Ovary (tissue), 9 donors: ENCODE measurements around the gene GLI3. TPM values are rescaled to one million over a fixed set of nuclear protein-coding genes. Genes with fewer than 3 reads are reported as not detected.

Source experiments
- DNase-seq, 5 donors: peaks; one replicate each; pipeline ENCODE4 v3.0.0-alpha.2; 2019 to 2020
- H3K27ac ChIP-seq, 2 donors: fragments of 200-600 bp; one replicate each; pipeline versions ENCODE4 v1.5.1 to v1.8.0; 2019 to 2022
- H3K27me3 ChIP-seq: fragments of 200-600 bp; one replicate; pipeline ENCODE4 v1.8.0; 2022
- H3K36me3 ChIP-seq: fragments of 200-600 bp; sonication (generic); one replicate; pipeline ENCODE4 v1.5.1; 2019
- H3K4me1 ChIP-seq: one replicate; pipeline ENCODE4 v1.8.1; 2013; ENCODE audit warnings: mild to moderate bottlenecking, moderate library complexity; ENCODE audit not compliant: insufficient read depth
- H3K4me3 ChIP-seq: fragments of 200-600 bp; sonication (generic); one replicate; pipeline ENCODE4 v1.5.1; 2017
- H3K9me3 ChIP-seq, 2 donors: fragments of 200-600 bp in 1 of 2; sonication (generic) in 1 of 2; one replicate each; pipeline versions ENCODE4 v1.5.1 to v1.8.1; 2013 to 2019; ENCODE audit warnings: mild to moderate bottlenecking in 1 of 2, moderate library complexity in 1 of 2
- CTCF ChIP-seq, 3 donors: fragments of 450-650 bp in 2 of 3; fragments of 200-600 bp in 1 of 3; IDR thresholded peaks; one replicate each; pipeline versions ENCODE4 v1.5.1 to v1.8.0; 2016 to 2022; ENCODE audit warnings: antibody characterized with exemption in 3 of 3, mild to moderate bottlenecking in 1 of 3
- EP300 ChIP-seq: sonication (generic); formaldehyde crosslinking; IDR thresholded peaks from one replicate; pipeline ENCODE4 v1.6.1; 2017; ENCODE audit warnings: antibody characterized with exemption
- POLR2A ChIP-seq: fragments of 450-650 bp; IDR thresholded peaks from one replicate; pipeline ENCODE4 v1.6.1; 2017; ENCODE audit warnings: antibody characterized with exemption, mild to moderate bottlenecking, moderate library complexity
- WGBS, 3 donors: extraction: QIAGEN DNeasy Blood & Tissue Kit in 1 of 3; methylation state at CpG; one replicate each; pipeline versions ENCODE4 v1.1.5 to v1.1.7; 2013 to 2017; 5-methylcytosine and 5-hydroxymethylcytosine counted together
- intact Hi-C, 4 donors: fragments of 100-400 bp; cut with DNase I; formaldehyde crosslinking; loops; one replicate each; pipeline versions ENCODE4 v1.11.0 to v1.15.1; 2022 to 2023
- polyA plus RNA-seq, 2 donors: library from polyadenylated mRNA; stranded (reverse); fragments of 200-250 nt in 1 of 2; fragments of 350-450 nt in 1 of 2; fragmentation: Illumina TruSeq in 1 of 2; extraction: RNeasy Lipid Tissue Mini Kit (QIAGEN cat#74804) in 1 of 2; gene quantifications; one replicate each; pipeline ENCODE4 v1.2.3, GENCODE V29; 2013 to 2014
- total RNA-seq, 7 donors: library from RNA; depleted of rRNA in 2 of 7; stranded (reverse); fragments of >200 nt in 2 of 7; fragmentation: NEBNext Ultra II Directional in 3 of 7; extraction: Animal tissue kit (Norgen Biotek cat#: 25700) in 3 of 7; gene quantifications; one replicate each; pipeline versions ENCODE4 v1.1.0 to v1.2.4, GENCODE V29; 2016 to 2023
- donor health status: DM: no; HTN: no; CAD: no; lungs with moderate emphysema.
- donor health status: DM: no; HTN: no; CAD: no.
- donor health status: Bipolar disorder and iron deficiency.
- donor health status: DM: yes; HTN: yes; CAD: no.
- donor health status: DM: no; HTN: no; CAD: no.
- donor health status: DM: yes; HTN: yes; CAD: no.

Gene GLI3
- total and polyA plus RNA-seq, 9 donors: 9.5 to 67.1 (median 50.5) TPM

- no peak for DNase-seq
- no peaks in the 10 kb centered on the region for H3K27me3 ChIP-seq
- TF ChIP-seq POLR2A (no peak), CTCF (IDR thresholded peaks at IDR 0.05) (no peak), EP300 (no peak)
- intact Hi-C loops: no loop called here
- H3K36me3 ChIP-seq: no peaks in the 10 kb centered on the region
- no peak overlapping the region for H3K27ac ChIP-seq
- H3K4me3 ChIP-seq: no peak overlapping the region
- H3K4me1 ChIP-seq: no peaks in the 10 kb centered on the region
- H3K9me3 ChIP-seq: no peaks in the 10 kb centered on the region
- WGBS, 3 donors: 90 to 96% (median 95%) methylated on average over 3 of the region's 3 CpGs
Measured at GRCh38 chr7:41925946-41926345, 311.1 kb downstream of the GLI3 start.

DNA sequence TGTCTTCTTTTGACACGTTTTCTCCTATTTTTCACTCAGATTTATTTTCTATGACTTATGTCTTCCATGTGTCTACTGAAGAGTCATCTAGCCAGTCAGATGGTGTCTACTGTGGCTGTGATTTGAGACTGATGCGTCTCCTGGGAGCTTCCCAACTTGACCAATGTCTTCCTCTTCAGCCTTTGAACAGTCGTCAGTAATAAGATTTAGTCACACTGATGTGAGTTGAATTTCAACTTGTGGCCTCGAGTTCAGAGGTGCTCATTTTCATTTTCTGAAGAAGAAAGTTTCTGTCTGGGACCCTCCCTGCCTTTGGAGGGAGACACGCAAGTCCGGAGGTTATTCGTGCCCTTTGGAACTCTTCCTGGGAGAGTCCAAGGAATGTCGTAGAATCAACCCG is 312.2 kb downstream of the GLI3 start:
- Histone ChIP-seq H3K36me3 (no peaks in the 10 kb centered on the region), H3K4me3 (no peak overlapping the region), H3K9me3 (no peaks in the 10 kb centered on the region), H3K27ac (no peak overlapping the region), H3K4me1 (no peaks in the 10 kb centered on the region), H3K27me3 (no peaks in the 10 kb centered on the region)
- intact Hi-C loops: no loop called here
- no peak for TF ChIP-seq EP300
- TF ChIP-seq POLR2A: no peak
- no peak for TF ChIP-seq CTCF (IDR thresholded peaks at IDR 0.05)
- DNase-seq: no peak
- WGBS, 3 donors: 86 to 89% (median 87%) methylated on average over 9 of the region's 9 CpGs

- no peaks in the 10 kb centered on the region for H3K4me1 ChIP-seq
- no peak for DNase-seq
- intact Hi-C loops: no loop called here
- WGBS, 3 donors: 78 to 86% (median 83%) methylated on average over 2 of the region's 2 CpGs
- H3K36me3 ChIP-seq: no peaks in the 10 kb centered on the region
- TF ChIP-seq EP300 (no peak), POLR2A (no peak), CTCF (IDR thresholded peaks at IDR 0.05) (no peak)
- H3K4me3 ChIP-seq: no peak overlapping the region
- H3K27me3 ChIP-seq: no peaks in the 10 kb centered on the region
- H3K27ac ChIP-seq: no peak overlapping the region
- H3K9me3 ChIP-seq: no peaks in the 10 kb centered on the region
Measured at GRCh38 chr7:41922373-41922772, 314.6 kb downstream of the GLI3 start.

DNA sequence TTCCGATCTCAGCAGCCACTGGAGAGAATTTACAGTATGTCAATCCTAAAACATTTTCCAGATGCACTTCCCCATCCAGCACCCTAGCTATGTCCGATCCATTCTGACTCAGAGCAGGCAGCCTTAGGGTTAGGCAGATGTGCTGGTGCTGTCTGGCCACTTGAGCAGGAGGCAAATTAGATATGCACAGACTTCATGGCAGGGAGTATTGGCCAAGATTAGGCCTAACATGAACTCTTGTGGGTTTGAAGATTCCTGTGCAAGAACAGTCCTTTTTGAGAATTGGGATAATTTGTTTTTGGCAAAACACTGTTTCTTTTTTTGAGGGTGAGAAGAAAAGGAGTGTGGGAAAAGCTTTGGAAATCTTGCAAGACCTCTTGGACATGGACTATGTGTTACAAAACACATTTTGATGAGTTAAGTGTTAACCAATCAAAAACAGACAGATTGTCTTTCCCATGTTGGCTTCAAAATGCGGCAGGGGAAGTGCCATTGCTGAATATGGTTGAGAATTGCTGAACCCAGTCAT is 315.5 kb downstream of the GLI3 start:
- Histone ChIP-seq H3K4me3 (no peak overlapping the region), H3K27ac (no peak overlapping the region), H3K9me3 (no peaks in the 10 kb centered on the region), H3K36me3 (no peaks in the 10 kb centered on the region), H3K4me1 (no peaks in the 10 kb centered on the region), H3K27me3 (no peaks in the 10 kb centered on the region)
- TF ChIP-seq CTCF (IDR thresholded peaks at IDR 0.05) (no peak), EP300 (no peak), POLR2A (no peak)
- 53 to 74% (median 58%) methylated on average over 3 of the region's 3 CpGs for WGBS, 3 donors
- intact Hi-C loops: no loop called here
- DNase-seq: no peak
